ENCODE data around the gene PTPN2. TPM values are rescaled to one million over a fixed set of nuclear protein-coding genes. Genes with fewer than 3 reads are reported as not detected.

PTPN2 gene
- total RNA-seq, 4 donors from 2014 or later = 17.0 to 20.0 (median 17.5) TPM

DNA sequence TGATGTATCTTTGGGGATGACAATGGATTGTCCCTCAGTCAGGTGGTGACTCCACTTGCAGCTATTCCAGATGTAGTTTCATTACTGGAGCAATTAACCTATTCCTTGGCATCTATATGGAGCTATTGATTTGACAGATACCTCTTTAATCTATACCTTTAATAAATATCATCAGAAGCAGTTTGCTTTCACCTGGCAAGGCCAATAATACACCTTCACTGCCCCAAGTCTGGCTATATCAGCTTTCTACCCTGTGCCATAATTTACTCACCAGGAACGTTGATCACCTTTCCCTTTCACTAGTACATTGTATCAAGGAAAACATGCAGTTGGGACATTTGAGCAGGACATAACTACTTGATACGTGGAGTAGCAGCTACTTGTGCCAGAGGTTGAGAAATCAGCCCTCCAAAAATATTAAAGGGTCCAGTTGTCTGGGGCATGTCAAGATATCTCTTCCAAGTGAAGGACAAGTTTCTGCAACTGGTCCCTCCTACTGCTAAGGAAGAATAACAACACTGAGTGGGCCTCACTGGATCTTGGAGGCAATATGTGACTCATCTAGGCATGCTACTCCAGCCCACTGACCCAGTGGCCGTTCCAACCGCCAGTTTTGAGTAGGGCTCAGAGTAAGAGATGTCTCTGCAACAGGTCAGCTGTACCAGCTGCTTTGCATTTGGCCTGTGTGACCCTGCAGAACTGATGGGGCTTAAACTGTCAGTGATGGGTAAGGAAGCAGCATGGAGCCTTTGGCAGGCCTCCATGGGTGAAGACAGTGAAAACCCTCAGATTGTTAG is 114.2 kb downstream of the PTPN2 start:
- Histone ChIP-seq H3K4me1 (no peaks in the 10 kb centered on the region), H3K27ac (no peak overlapping the region), H3K36me3 (no peaks in the 10 kb centered on the region), H3K27me3 (no peaks in the 10 kb centered on the region), H3K4me3 (no peak overlapping the region), H3K9me3 (no peaks in the 10 kb centered on the region)
- in situ Hi-C loops (cut with MboI; ENCODE audit: low sequenced_read_pairs in 4 of 4) = no loop called here
- DNase-seq = no peak
- TF ChIP-seq, protein P1, sequence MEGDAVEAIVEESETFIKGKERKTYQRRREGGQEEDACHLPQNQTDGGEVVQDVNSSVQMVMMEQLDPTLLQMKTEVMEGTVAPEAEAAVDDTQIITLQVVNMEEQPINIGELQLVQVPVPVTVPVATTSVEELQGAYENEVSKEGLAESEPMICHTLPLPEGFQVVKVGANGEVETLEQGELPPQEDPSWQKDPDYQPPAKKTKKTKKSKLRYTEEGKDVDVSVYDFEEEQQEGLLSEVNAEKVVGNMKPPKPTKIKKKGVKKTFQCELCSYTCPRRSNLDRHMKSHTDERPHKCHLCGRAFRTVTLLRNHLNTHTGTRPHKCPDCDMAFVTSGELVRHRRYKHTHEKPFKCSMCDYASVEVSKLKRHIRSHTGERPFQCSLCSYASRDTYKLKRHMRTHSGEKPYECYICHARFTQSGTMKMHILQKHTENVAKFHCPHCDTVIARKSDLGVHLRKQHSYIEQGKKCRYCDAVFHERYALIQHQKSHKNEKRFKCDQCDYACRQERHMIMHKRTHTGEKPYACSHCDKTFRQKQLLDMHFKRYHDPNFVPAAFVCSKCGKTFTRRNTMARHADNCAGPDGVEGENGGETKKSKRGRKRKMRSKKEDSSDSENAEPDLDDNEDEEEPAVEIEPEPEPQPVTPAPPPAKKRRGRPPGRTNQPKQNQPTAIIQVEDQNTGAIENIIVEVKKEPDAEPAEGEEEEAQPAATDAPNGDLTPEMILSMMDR (IDR thresholded peaks at IDR 0.05 in 4 of 5, conservative IDR thresholded peaks at IDR 0.05 in 1 of 5) = no peak
- TF ChIP-seq POLR2A (IDR thresholded peaks at IDR 0.05) = no peak
- intact Hi-C loops (cut with DNase I; ENCODE audit: low total_unique reads) = no loop called here
- no peak for ATAC-seq

DNA sequence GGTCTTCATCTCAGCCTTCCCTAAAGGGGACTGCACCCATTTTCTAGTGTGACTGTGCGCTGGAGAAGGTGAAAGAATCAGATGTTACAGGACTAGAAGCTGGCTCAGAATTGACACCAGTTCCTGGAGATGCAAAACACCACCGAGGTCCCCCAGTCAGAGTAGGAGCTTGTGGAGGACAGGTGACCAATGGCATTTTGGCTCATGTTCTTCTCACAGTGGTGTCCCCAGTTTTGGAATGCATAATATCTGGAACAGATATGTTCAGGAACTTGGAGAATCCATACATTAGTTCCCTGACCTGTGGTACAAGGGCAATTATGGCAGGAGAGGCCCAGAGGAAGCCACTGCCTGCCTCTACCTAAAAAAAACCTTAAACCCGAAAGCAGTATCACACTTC is 114.9 kb downstream of the PTPN2 start:
- in situ Hi-C loops (cut with MboI; ENCODE audit: low sequenced_read_pairs in 4 of 4) (no loop called here), intact Hi-C loops (cut with DNase I; ENCODE audit: low total_unique reads) (no loop called here)
- ATAC-seq = no peak

DNA sequence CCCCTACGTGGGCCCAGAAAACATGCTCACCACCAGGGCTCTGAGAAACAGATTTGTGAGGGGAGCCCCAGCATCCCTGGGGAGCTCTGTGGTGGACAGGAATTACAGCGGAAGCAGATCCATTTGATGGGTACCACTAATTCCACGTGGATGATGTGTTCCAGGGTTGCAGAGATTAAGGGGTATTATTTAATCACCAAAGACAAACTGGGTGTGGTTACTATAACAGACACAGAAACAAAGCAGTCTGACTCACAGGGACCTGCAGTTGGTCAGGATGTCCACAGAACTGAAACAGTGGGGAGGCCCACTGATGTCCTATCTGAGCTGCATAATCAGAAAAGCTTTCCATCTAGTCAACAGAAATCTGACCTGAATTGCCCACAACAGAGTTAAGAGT is 115.4 kb downstream of the PTPN2 start:
- ATAC-seq = no peak
- intact Hi-C loops (cut with DNase I; ENCODE audit: low total_unique reads) = no loop called here
- DNase-seq = no peak
- Histone ChIP-seq H3K9me3 (no peaks in the 10 kb centered on the region), H3K4me3 (no peak overlapping the region), H3K36me3 (no peaks in the 10 kb centered on the region), H3K27me3 (no peaks in the 10 kb centered on the region), H3K4me1 (no peaks in the 10 kb centered on the region), H3K27ac (no peak overlapping the region)
- in situ Hi-C loops (cut with MboI; ENCODE audit: low sequenced_read_pairs in 4 of 4) = no loop called here
- no peak for TF ChIP-seq POLR2A (IDR thresholded peaks at IDR 0.05)
- TF ChIP-seq, protein P1 (IDR thresholded peaks at IDR 0.05 in 4 of 5, conservative IDR thresholded peaks at IDR 0.05 in 1 of 5) = no peak

More for the DNA sequence above, 114.9 kb downstream of the PTPN2 start:
- H3K36me3 ChIP-seq = no peaks in the 10 kb centered on the region
- H3K27ac ChIP-seq = no peak overlapping the region
- no peaks in the 10 kb centered on the region for H3K9me3 ChIP-seq
- TF ChIP-seq POLR2A (IDR thresholded peaks at IDR 0.05) = no peak
- TF ChIP-seq, protein P1 (IDR thresholded peaks at IDR 0.05 in 4 of 5, conservative IDR thresholded peaks at IDR 0.05 in 1 of 5) = no peak
- H3K27me3 ChIP-seq = no peaks in the 10 kb centered on the region
- H3K4me1 ChIP-seq = no peaks in the 10 kb centered on the region
- no peak overlapping the region for H3K4me3 ChIP-seq
- DNase-seq = no peak

GRCh38 chr18:12767580-12768155 is 116.4 kb downstream of the PTPN2 start:
- H3K36me3 ChIP-seq = no peaks in the 10 kb centered on the region
- TF ChIP-seq, protein P1 (IDR thresholded peaks at IDR 0.05 in 4 of 5, conservative IDR thresholded peaks at IDR 0.05 in 1 of 5) = no peak
- no peak for TF ChIP-seq POLR2A (IDR thresholded peaks at IDR 0.05)
- no peaks in the 10 kb centered on the region for H3K9me3 ChIP-seq
- H3K27ac ChIP-seq = no peak overlapping the region
- H3K4me1 ChIP-seq = no peaks in the 10 kb centered on the region
- H3K4me3 ChIP-seq = no peak overlapping the region
- DNase-seq (no peak), ATAC-seq (no peak)
- H3K27me3 ChIP-seq = no peaks in the 10 kb centered on the region
- intact Hi-C loops (cut with DNase I; ENCODE audit: low total_unique reads) (no loop called here), in situ Hi-C loops (cut with MboI; ENCODE audit: low sequenced_read_pairs in 4 of 4) (no loop called here)
